HG02885 (cell line): ENCODE measurements around the gene PLCXD3.

Experiments
- ATAC-seq: cut with Tn5 transposase; IDR thresholded peaks from one replicate; pipeline ENCODE4 v1.9.1; 2021; ENCODE audit warnings: mild to moderate bottlenecking; ENCODE audit not compliant: unreplicated experiment, poor library complexity

The PLCXD3 gene

GRCh38 chr5:41305056-41305455 lies 205.3 kb downstream of the PLCXD3 start:
- no peak for ATAC-seq

- ATAC-seq: no peak
Measured at GRCh38 chr5:41296066-41296465, 214.3 kb downstream of the PLCXD3 start.

GRCh38 chr5:41291323-41291722 lies 219.1 kb downstream of the PLCXD3 start:
- ATAC-seq: no peak

GRCh38 chr5:41290810-41291209 lies 219.6 kb downstream of the PLCXD3 start:
- ATAC-seq: no peak

GRCh38 chr5:41289970-41290464 lies 220.4 kb downstream of the PLCXD3 start:
- ATAC-seq: no peak

GRCh38 chr5:41286696-41287095 lies 223.7 kb downstream of the PLCXD3 start:
- no peak for ATAC-seq

- ATAC-seq: no peak
Measured at GRCh38 chr5:41286165-41286564, 224.2 kb downstream of the PLCXD3 start.

- no peak for ATAC-seq
Measured at GRCh38 chr5:41284938-41285337, 225.5 kb downstream of the PLCXD3 start.

GRCh38 chr5:41281215-41281810 lies 229.1 kb downstream of the PLCXD3 start:
- no peak for ATAC-seq

- ATAC-seq: no peak
Measured at GRCh38 chr5:41279040-41279439, 231.4 kb downstream of the PLCXD3 start.

- no peak for ATAC-seq
Measured at GRCh38 chr5:41277476-41278245, 232.7 kb downstream of the PLCXD3 start.

- no peak for ATAC-seq
Measured at GRCh38 chr5:41275813-41276512, 234.4 kb downstream of the PLCXD3 start.

- ATAC-seq: peak; percentile 94
Measured at GRCh38 chr5:41270423-41271251, 239.8 kb downstream of the PLCXD3 start.

- ATAC-seq: no peak
Measured at GRCh38 chr5:41268894-41269293, 241.5 kb downstream of the PLCXD3 start.

- no peak for ATAC-seq
Measured at GRCh38 chr5:41266377-41266776, 244.0 kb downstream of the PLCXD3 start.

- ATAC-seq: no peak
Measured at GRCh38 chr5:41264019-41264418, 246.4 kb downstream of the PLCXD3 start.

GRCh38 chr5:41263335-41263734 lies 247.1 kb downstream of the PLCXD3 start:
- ATAC-seq: no peak
